Ovary (tissue), 3 donors: ENCODE data around the gene MSI2.

Source experiments
- CTCF ChIP-seq, 3 donors: fragments of 450-650 bp in 2 of 3; fragments of 200-600 bp in 1 of 3; IDR thresholded peaks; one replicate each; pipeline versions ENCODE4 v1.5.1 to v1.8.0; 2016 to 2022; ENCODE audit warnings: antibody characterized with exemption in 3 of 3, mild to moderate bottlenecking in 1 of 3
- EP300 ChIP-seq: sonication (generic); formaldehyde crosslinking; IDR thresholded peaks from one replicate; pipeline ENCODE4 v1.6.1; 2017; ENCODE audit warnings: antibody characterized with exemption
- POLR2A ChIP-seq: fragments of 450-650 bp; IDR thresholded peaks from one replicate; pipeline ENCODE4 v1.6.1; 2017; ENCODE audit warnings: antibody characterized with exemption, mild to moderate bottlenecking, moderate library complexity
- donor health status: DM: no; HTN: no; CAD: no.

DNA sequence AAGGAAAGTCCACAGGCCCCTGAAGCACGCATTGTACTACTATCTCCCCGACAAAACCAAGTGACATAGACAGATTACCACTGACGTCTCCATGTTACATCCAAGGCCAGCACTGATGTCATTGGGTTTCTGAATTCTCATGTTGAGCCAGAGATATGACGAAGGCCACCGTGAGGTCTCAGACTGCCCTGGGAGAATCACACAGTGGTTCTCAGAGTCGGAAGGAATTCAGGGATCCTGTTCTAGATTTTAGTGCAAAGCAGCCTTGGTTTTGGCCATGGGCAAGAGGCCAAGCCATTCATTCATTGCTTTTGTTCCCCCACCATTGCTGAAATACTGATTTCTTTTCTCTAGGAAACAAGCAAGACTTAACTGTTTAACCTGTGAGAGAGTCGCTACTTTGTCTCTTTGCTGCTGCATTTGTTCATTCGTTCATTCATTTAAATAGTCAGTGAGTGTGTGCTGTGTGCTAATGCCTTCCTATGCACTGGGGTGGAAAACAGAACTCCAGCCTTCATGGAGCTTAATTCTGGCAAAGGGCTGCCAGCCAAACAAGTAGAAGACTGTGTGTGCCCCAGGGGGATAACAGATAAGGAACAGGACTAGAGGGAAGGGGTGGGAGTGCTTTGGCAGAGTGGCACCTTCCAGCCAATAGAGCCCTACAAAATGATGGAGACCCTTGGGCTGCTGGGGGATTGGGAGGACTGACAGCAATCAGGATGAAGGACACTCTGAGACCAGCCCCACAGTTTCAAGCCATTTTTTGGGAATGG lies 222.3 kb downstream of the MSI2 start:
- TF ChIP-seq CTCF (IDR thresholded peaks at IDR 0.05), result no peak
- TF ChIP-seq EP300, result no peak
- TF ChIP-seq POLR2A, result no peak
